Type B pancreatic cell (in vitro differentiated cells): ENCODE data around the gene LGI2. TPM values are rescaled to one million over a fixed set of nuclear protein-coding genes. Genes with fewer than 3 reads are reported as not detected.

Experiments used
- DNase-seq: peaks from one replicate; pipeline ENCODE4 v3.0.0; 2021; ENCODE audit warnings: mixed read lengths; ENCODE audit not compliant: unreplicated experiment; ENCODE audit errors: extremely low spot score
- H3K27ac Mint-ChIP-seq: 2 replicates; pipeline ENCODE4 v1.8.0; 2021; ENCODE audit warnings: mild to moderate bottlenecking, mixed read lengths
- H3K27me3 Mint-ChIP-seq: 2 replicates; pipeline ENCODE4 v1.8.0; 2021; ENCODE audit warnings: mixed read lengths
- H3K36me3 Mint-ChIP-seq: 2 replicates; pipeline ENCODE4 v1.8.0; 2021; ENCODE audit warnings: mixed read lengths
- H3K4me1 Mint-ChIP-seq: one replicate; pipeline ENCODE4 v1.8.0; 2021; ENCODE audit warnings: mixed read lengths; ENCODE audit not compliant: unreplicated experiment
- H3K4me3 Mint-ChIP-seq: 2 replicates; pipeline ENCODE4 v1.8.0; 2021; ENCODE audit warnings: mild to moderate bottlenecking, mixed read lengths
- H3K9me3 Mint-ChIP-seq: 2 replicates; pipeline ENCODE4 v1.8.0; 2021; ENCODE audit warnings: mixed read lengths
- total RNA-seq: library from RNA; stranded (reverse); gene quantifications from 2 replicates; pipeline ENCODE4 v1.2.1, GENCODE V29; 2021; ENCODE audit warnings: low replicate concordance
- TF ChIP-seq, protein P1 (sequence below): fragments of 200-600 bp; sonication (generic); conservative IDR thresholded peaks from 2 replicates; pipeline ENCODE4 v1.5.0; 2021; ENCODE audit warnings: antibody characterized with exemption, mild to moderate bottlenecking

The LGI2 gene
- total RNA-seq, 1 donor from 2014 or later = 5.4 TPM

GRCh38 chr4:24969486-24969885 is 61.3 kb downstream of the LGI2 start:
- DNase-seq = no peak
- Mint-ChIP-seq H3K9me3 (no peaks in the 10 kb centered on the region), H3K4me1 (no peaks in the 10 kb centered on the region), H3K27ac (no peak overlapping the region), H3K4me3 (no peak overlapping the region), H3K36me3 (no peaks in the 10 kb centered on the region), H3K27me3 (peaks cover 2% of the 10 kb centered on the region)
- TF ChIP-seq, protein P1, sequence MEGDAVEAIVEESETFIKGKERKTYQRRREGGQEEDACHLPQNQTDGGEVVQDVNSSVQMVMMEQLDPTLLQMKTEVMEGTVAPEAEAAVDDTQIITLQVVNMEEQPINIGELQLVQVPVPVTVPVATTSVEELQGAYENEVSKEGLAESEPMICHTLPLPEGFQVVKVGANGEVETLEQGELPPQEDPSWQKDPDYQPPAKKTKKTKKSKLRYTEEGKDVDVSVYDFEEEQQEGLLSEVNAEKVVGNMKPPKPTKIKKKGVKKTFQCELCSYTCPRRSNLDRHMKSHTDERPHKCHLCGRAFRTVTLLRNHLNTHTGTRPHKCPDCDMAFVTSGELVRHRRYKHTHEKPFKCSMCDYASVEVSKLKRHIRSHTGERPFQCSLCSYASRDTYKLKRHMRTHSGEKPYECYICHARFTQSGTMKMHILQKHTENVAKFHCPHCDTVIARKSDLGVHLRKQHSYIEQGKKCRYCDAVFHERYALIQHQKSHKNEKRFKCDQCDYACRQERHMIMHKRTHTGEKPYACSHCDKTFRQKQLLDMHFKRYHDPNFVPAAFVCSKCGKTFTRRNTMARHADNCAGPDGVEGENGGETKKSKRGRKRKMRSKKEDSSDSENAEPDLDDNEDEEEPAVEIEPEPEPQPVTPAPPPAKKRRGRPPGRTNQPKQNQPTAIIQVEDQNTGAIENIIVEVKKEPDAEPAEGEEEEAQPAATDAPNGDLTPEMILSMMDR = no peak

GRCh38 chr4:24968992-24969391 is 61.8 kb downstream of the LGI2 start:
- no peaks in the 10 kb centered on the region for H3K27me3 Mint-ChIP-seq
- no peak overlapping the region for H3K27ac Mint-ChIP-seq
- H3K4me1 Mint-ChIP-seq = no peaks in the 10 kb centered on the region
- no peaks in the 10 kb centered on the region for H3K9me3 Mint-ChIP-seq
- H3K4me3 Mint-ChIP-seq = no peak overlapping the region
- TF ChIP-seq, protein P1 = no peak
- DNase-seq = no peak
- no peaks in the 10 kb centered on the region for H3K36me3 Mint-ChIP-seq

DNA sequence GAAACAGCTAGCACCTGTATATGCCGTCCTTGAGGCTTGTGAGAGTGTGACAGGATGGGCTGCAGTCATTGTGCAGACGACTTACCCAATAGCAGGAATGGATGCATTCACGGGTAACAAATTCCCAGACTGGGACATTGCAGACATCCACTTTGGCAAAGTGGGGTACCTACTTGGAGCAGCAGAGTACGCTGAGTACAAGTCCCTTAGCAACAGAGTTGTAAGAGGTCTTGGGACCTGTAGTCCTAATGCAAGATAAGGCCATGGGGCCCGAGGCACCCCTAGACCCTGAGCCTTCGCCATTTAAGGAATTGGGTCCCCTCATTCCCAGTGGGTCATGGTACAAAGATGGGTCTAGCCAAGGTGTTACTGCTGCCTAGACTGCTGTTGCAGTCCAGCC is 62.5 kb downstream of the LGI2 start:
- no peak for DNase-seq
- H3K36me3 Mint-ChIP-seq = no peaks in the 10 kb centered on the region
- H3K9me3 Mint-ChIP-seq = no peaks in the 10 kb centered on the region
- no peak overlapping the region for H3K4me3 Mint-ChIP-seq
- TF ChIP-seq, protein P1 = no peak
- no peaks in the 10 kb centered on the region for H3K4me1 Mint-ChIP-seq
- no peak overlapping the region for H3K27ac Mint-ChIP-seq
- H3K27me3 Mint-ChIP-seq = no peaks in the 10 kb centered on the region

DNA sequence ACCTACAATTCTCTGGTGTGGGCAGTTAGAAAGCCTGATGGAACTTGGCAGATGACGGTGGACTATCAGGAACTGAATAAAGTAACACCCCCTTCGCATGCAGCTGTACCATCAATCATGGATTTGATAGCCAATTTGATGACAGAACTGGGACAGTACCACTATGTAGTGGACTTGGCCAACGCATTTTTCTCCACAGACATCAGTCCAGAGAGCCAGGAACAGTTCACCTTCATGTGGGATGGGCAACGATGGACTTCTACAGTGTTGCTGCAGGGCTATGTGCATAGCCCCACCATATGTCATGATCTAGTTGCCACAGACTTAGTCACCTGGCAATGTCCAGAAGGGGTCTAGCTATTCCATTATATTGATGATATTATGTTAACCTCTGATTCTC is 63.4 kb downstream of the LGI2 start:
- Mint-ChIP-seq H3K9me3 (no peaks in the 10 kb centered on the region), H3K27me3 (no peaks in the 10 kb centered on the region), H3K4me1 (no peaks in the 10 kb centered on the region), H3K4me3 (no peak overlapping the region), H3K36me3 (no peaks in the 10 kb centered on the region), H3K27ac (no peak overlapping the region)
- TF ChIP-seq, protein P1 = no peak
- DNase-seq = no peak

GRCh38 chr4:24966076-24966475 is 64.7 kb downstream of the LGI2 start:
- no peaks in the 10 kb centered on the region for H3K36me3 Mint-ChIP-seq
- TF ChIP-seq, protein P1 = no peak
- no peaks in the 10 kb centered on the region for H3K4me1 Mint-ChIP-seq
- no peak for DNase-seq
- no peak overlapping the region for H3K27ac Mint-ChIP-seq
- no peaks in the 10 kb centered on the region for H3K27me3 Mint-ChIP-seq
- H3K9me3 Mint-ChIP-seq = no peaks in the 10 kb centered on the region
- H3K4me3 Mint-ChIP-seq = no peak overlapping the region

DNA sequence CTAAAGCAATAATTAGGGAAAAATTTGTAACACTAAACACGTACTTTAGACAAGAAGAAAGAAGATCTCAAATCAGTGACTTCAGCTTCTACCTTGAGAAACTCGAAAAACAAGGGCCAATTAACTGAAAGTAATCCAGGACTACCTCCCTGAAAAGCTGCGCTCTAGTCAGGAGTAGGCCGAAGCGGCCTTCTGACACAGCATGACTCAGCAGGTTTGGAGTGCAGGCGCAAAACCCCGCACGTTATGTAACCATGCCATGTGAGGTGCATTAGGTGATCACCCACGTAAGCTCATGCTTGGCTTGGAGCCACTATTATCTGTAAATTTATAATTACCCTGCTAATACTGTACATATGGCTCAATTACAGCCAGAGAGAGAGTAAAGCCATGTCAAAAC is 65.1 kb downstream of the LGI2 start:
- Mint-ChIP-seq H3K4me3 (no peak overlapping the region), H3K9me3 (no peaks in the 10 kb centered on the region)

More for the DNA sequence above, 65.1 kb downstream of the LGI2 start:
- H3K4me1 Mint-ChIP-seq = no peaks in the 10 kb centered on the region
- H3K27me3 Mint-ChIP-seq = no peaks in the 10 kb centered on the region
- TF ChIP-seq, protein P1 = no peak
- no peak for DNase-seq
- no peak overlapping the region for H3K27ac Mint-ChIP-seq
- no peaks in the 10 kb centered on the region for H3K36me3 Mint-ChIP-seq
